GM19468 (cell line): ENCODE results near the gene SEC24C.
"Not testable (repeated sequence)": the region's sequence is repeated elsewhere in the genome, so short reads cannot be mapped to it uniquely, and the experiment has no call there.

Experiments used
- ATAC-seq: cut with Tn5 transposase; IDR thresholded peaks from one replicate; pipeline ENCODE4 v1.9.1; 2021; ENCODE audit warnings: mild to moderate bottlenecking, moderate library complexity, moderate number of reproducible peaks; ENCODE audit not compliant: unreplicated experiment; ENCODE audit errors: extremely low read depth

SEC24C gene

DNA sequence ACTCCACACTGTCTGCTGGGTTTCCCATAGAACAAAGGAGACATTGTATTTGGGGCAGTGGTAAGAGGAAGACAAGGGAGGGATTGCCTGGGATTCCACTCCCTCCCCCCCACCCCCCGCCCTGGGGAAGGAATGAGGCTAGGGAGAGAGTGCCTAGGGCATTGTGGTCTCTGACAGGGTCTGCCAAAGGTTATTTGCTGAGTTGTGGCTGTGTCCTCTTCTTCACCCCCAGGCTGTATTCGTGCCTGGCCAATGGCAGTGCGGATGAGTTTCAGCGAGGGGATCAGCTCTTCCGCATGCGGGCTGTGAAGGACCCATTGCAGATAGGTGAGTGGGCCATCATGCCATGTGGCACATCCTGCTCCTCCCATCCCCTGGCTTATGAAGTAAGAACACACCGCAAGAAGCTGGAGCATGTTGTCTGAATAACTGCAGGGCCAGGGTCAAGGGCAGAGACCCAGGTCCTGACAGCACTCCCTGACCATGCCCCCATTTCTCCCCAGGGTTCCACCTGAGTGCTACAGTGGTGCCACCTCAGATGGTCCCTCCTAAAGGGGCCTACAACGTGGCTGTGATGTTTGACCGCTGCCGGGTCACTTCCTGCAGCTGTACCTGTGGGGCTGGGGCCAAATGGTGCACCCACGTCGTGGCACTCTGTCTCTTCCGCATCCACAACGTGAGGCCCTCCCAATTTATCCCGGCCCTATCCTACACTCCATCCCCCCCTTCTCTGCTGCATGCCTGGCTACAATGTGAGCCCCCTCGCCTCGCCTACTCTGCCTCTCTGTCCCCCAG, 44.9 kb downstream of the SEC24C start:
- no peak for ATAC-seq

DNA sequence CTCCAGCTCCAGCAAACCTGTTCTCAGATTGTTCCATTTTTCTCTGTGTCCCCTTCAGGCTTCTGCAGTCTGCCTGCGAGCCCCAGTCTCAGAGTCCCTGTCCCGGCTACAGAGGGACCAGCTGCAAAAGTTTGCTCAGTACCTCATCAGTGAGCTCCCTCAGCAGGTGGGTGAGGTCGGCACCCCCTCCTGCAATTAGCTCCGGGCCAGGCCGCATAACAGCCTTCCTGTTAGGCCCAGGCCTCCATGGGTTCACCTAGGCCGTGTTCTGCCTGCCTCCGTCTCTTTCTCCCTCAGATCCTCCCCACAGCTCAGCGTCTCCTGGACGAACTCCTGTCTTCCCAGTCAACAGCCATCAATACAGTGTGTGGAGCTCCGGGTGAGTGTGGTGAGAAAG, 45.5 kb downstream of the SEC24C start:
- ATAC-seq = no peak

DNA sequence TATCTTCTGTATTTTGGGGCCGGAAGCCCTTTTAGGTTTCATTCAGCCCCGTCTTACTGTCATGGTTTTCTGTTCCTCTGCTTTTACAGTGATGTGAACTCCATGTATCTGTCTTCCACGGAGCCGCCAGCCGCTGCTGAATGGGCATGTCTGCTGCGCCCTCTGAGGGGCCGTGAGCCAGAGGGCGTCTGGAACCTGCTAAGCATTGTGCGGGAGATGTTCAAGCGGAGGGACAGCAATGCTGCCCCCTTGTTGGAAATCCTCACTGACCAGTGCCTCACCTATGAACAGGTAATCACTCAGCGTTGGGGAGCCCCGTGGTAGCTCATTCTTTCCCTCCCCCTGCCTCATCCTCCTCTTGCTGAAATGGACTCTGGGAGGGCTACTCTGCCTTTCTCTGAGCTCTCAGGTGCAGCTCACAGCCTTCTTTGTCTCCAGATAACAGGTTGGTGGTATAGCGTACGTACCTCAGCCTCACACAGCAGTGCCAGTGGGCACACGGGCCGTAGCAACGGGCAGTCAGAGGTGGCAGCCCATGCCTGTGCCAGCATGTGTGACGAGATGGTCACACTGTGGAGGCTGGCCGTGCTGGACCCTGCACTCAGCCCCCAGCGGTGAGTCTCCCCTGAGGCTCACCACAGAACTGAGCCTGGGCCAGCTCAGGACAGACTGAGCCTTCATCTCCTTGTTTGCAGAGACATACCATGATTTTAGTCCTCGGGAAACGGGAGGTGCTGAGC, 46.9 kb downstream of the SEC24C start:
- no peak for ATAC-seq

DNA sequence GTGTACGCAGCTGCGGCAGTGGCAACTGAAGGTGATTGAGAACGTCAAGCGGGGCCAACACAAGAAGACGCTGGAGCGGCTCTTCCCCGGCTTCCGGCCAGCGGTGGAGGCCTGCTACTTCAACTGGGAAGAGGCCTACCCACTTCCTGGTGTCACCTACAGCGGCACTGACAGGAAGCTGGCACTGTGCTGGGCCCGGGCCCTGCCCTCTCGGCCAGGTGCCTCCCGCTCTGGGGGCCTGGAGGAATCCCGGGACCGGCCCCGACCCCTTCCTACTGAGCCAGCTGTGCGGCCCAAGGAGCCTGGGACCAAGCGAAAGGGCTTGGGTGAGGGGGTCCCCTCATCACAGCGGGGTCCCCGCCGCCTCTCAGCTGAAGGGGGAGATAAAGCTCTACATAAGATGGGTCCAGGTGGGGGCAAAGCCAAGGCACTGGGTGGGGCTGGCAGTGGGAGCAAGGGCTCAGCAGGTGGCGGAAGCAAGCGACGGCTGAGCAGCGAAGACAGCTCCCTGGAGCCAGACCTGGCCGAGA, 47.8 kb downstream of the SEC24C start:
- no peak for ATAC-seq

DNA sequence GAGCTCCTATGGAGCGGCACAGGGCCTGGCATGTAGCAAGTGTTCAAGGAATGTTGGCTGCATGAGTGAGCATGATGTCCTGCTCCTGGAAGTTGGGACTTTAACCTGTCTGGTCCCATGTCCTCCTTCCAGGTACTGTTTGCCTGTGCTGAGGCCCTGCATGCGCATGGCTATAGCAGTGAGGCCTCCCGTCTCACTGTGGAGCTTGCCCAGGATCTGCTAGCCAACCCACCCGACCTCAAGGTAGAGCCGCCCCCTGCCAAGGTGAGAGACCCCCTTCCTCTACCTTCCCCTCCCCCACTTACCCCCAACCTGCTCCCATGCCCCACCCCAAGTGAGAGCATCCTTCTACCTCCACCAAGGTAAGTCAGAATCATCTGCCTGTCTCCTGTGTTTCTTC, 49.3 kb downstream of the SEC24C start:
- no peak for ATAC-seq

DNA sequence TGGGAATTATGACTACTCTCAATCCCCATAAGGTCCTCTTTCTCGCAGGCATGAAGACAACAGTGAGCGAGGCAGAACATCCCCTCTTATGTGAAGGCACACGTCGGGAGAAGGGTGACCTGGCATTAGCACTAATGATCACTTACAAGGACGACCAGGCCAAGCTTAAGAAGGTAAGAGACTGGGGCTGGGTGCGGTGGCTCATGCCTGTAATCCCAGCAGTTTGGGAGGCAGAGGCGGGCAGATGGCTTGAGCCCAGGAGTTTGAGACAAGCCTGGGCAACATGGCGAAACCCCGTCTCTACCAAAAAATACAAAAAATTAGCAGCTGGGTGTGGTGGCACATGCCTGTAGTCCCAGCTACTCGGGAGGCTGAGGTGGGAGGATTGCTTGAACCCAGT, 51.3 kb downstream of the SEC24C start:
- ATAC-seq = not testable (repeated sequence)

DNA sequence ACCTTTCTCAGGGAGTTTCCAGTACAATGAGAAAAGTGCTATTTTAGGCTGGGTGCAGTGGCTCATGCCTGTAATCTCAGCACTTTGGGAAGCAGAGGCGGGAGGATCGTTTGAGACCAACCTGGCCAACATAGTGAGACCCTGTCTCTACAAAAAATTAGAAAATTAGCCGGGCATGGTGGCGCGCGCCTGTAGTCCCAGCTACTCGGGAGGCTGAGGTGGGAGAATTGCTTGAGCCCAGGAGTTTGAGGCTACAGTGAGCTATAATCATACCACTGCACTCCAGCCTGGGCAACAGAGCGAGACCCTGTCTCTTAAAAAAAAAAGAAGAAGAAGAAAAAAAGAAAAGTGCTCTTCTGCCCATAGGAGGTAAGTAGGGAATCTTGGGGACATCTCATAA, 51.9 kb downstream of the SEC24C start:
- ATAC-seq = not testable (repeated sequence)

DNA sequence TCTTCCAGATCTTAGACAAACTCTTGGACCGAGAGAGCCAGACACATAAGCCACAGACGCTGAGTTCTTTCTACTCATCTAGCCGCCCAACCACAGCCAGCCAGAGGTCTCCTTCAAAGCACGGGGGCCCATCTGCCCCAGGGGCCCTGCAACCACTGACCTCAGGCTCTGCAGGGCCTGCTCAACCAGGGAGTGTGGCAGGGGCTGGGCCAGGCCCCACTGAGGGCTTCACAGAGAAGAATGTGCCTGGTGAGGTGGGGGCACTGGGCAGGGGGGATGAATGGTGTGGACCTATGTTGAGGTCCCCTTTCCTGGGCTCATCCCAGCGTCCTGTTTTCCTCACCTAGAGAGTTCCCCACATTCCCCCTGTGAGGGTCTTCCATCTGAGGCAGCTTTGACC, 52.6 kb downstream of the SEC24C start:
- no peak for ATAC-seq

DNA sequence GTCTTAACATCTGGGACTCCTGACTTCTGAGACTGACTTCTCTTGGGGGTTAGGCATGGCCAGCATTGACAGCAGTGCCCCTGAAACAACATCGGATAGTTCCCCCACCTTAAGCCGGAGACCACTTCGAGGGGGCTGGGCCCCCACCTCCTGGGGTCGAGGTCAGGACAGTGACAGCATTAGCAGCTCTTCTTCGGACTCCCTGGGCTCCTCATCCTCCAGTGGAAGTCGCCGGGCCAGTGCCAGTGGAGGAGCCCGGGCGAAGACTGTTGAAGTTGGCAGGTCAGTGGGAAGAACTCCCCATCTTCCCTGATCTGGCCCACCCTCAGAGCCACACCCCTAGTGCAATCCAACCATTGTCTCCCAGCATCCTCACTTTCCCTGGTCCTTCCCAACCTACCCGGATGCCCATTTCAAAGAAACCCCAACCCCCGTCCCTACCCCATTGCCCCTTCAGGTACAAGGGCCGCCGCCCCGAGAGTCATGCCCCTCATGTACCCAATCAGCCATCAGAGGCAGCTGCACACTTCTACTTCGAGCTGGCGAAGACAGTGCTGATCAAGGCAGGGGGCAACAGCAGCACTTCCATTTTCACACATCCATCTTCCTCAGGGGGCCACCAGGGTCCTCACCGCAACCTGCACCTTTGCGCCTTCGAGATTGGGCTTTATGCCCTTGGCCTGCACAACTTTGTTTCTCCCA, 53.3 kb downstream of the SEC24C start:
- ATAC-seq = no peak

DNA sequence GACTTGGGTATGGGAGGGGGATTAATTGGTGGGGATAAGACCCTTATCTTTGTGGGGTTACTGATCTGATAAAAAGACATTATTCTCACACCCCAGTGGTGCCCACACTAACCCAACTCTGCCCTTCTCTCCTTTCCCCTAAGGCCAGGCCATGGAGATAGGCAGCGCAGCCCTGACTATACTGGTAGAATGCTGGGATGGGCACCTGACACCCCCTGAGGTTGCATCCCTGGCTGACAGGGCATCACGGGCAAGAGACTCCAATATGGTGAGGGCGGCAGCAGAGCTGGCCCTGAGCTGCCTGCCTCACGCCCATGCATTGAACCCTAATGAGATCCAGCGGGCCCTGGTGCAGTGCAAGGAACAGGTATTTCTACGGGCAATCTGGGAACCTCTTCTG, 53.9 kb downstream of the SEC24C start:
- no peak for ATAC-seq

DNA sequence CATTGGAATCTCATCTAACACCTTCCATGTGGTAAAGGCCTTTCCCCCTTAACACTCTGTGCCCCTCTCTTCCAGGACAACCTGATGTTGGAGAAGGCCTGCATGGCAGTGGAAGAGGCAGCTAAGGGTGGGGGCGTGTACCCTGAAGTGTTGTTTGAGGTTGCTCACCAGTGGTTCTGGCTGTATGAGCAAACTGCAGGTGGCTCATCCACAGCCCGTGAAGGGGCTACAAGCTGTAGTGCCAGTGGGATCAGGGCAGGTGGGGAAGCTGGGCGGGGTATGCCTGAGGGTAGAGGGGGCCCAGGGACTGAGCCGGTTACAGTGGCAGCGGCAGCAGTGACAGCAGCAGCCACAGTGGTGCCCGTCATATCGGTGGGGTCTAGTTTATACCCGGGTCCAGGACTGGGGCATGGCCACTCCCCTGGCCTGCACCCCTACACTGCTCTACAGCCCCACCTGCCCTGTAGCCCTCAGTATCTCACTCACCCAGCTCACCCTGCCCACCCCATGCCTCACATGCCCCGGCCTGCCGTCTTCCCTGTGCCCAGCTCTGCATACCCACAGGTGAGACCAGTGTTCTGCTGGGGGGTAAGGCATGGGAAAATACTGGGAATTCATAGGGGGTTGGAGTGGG, 54.9 kb downstream of the SEC24C start:
- ATAC-seq = no peak

DNA sequence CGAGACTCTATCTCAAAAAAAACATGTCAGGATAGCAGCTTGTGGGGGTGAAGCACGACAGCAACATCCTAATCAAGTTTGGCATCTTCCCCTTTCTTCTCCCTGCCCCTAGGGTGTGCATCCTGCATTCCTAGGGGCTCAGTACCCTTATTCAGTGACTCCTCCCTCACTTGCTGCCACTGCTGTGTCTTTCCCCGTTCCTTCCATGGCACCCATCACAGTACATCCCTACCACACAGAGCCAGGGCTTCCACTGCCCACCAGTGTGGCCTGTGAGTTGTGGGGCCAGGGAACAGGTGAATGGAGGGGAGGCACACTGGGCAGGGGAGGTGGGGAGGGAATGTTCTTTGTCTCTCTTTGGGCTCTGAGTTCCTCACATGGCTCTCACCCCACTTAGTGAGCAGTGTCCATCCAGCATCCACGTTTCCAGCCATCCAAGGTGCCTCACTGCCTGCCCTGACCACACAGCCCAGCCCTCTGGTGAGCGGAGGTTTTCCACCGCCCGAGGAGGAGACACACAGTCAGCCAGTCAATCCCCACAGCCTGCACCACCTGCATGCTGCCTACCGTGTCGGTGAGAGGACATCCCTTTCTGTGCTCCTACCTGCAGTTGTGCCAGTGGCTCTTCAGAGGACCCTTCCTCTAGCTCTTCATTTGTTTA, 55.9 kb downstream of the SEC24C start:
- no peak for ATAC-seq

DNA sequence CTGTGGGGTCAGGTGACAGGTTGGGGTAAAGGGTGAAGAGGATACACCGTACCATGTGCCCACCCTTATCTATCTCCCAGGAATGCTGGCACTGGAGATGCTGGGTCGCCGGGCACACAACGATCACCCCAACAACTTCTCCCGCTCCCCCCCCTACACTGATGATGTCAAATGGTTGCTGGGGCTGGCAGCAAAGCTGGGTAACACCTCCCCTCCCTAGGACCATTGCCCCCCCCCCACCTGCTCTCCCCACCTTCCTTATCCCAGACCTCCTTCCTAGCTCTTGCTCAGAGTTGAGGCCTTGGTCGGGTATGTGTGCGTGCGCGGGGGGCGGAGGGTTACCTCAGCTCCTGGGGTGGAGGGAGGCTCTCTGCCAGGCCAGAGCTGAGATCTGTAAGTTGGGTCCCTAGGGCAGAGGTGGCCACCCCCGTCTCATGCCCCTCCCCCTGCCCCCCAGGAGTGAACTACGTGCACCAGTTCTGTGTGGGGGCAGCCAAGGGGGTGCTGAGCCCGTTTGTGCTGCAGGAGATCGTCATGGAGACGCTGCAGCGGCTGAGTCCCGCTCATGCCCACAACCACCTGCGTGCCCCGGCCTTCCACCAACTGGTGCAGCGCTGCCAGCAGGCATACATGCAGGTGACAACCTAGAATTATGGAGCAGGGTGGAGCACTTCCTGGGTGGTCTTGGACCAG, 56.5 kb downstream of the SEC24C start:
- ATAC-seq = no peak

DNA sequence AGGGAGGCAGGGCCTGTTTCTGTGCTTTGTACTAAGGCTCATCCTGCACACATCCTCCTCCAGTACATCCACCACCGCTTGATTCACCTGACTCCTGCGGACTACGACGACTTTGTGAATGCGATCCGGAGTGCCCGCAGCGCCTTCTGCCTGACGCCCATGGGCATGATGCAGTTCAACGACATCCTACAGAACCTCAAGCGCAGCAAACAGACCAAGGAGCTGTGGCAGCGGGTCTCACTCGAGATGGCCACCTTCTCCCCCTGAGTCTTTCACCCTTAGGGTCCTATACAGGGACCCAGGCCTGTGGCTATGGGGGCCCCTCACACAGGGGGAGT, 57.0 kb downstream of the SEC24C start:
- ATAC-seq = no peak

DNA sequence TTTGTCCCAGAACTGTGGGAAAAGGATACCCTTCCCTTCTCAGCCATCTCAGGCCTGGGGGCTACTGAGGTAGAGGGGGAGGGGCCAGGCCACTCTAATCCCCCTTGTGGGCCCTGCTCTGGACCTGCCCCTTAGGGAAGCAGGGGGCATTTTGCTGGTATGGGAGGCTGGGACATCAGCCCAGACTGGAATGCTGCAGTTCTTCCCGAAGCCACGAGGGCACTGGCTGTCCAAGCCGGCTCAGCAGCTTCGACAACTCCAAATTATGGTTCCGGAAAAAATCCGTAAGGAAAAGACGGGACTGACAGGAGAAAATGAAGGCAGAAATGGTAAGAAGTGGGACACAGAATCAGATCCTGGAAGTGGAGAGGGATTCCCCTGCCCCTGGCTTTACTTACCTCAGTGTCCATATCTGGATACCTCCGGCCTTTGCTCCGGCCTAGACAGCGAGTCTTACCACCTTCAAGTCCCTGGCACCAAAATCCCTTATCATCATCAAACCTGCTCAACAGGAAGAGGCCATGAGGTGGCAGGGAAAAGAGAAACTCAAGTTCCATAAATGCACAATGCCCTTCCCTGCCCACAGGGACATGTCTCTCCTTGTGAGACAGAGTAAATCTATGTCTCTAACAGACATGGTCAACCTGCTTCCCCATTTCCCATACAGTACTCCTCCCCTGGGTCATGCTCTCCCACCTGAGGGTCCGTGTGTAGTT, 58.3 kb downstream of the SEC24C start:
- ATAC-seq = no peak

DNA sequence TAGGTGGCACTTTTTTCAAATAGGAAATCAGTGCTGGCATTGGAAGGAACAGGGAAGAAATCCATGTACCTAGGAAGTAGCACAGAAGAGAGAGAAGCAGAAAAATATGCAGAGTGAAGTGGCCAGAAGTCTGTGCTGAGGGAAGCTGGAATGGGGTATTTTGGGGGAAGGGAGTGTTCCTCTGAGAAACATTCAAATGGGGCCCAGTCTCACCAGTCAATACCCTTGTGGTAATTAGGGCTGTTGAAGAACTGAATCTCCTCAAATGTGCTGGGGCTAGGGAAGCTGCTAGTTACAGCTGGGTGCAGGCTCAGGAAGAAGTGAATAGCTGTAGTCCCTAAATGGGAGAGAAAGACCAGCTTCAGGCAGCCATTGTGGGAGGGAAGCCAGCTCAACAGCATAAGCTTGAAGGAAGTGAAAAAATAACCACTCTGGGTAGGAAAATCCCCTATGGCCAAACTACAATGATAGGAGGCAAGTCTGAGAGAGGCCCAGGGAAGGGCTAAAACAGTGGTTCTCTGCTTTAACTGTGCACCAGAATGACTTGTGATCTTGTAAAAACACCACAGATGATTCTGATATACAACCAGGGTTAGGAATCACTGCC, 59.6 kb downstream of the SEC24C start:
- ATAC-seq = no peak

DNA sequence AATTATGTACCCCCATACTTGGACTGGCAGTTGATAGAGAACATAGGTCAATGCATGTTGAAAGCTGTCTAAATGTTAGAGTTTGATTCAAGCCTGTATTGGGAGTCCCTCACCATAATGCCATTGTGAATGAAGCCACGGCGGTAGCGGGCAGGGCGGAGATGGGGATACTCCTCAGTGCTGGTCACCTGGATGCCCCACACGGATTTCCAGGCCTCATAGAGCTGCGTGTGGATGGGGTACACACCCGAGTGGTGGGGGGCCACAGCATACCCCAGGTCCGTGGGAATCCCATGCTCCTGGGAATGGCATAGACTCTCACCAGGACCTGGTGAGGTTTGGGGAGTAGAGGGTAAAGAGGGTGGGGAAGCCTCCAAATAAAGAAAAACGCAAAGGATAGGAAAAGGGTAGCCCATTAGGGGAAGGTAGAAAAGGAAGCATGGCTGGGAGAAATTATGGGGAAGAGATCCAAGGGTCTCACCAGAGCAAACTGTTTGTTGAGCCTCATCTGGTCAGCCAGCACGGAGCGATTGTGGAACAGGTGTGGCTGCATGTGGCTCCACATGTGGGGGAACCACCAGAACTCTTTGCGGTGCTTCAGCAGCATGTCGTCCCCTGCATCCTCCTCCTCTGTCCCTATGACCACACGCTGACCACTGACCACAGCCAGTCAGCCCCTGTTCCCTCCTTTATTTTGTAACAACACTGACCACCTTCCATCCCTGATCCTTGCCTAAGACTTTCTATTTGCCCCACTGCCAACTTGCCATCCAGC, 62.2 kb downstream of the SEC24C start:
- no peak for ATAC-seq

DNA sequence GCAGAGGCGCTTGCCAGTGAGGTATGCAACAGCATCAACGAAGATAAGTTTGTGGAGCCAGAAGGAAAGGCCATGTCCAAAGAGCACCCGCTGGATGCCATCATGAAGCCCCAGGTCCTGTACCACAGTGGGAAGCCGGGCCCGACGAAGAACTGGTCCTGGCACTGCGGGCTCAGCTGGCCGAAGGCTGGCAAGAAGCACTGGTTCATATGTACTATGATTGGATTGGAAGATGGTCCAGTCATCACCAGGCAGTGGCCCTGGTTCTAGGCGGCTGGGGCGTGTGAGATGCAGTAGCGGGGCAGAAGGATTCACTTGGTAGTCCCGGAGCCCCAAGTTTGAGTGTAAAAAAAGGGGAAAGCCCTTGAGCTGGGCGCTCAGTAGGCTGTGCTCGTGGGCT, 63.3 kb downstream of the SEC24C start:
- no peak for ATAC-seq
